SKM-1 treated with dmso at 0.1 percent for 144 hours (cell line): ENCODE measurements around the gene HBE1.
"Not testable (repeated sequence)": the region's sequence is repeated elsewhere in the genome, so short reads cannot be mapped to it uniquely, and the experiment has no call there.

ENCODE experiments used
- DNase-seq: peaks from one replicate; lab custom pipeline; 2025; ENCODE audit not compliant: unreplicated experiment; lab: John Stamatoyannopoulos, UW

Gene HBE1

GRCh38 chr11:5269715-5270147 lies at the start of gene HBE1:
TSS of gene HBE1 (minus strand) at chr11:5269945. CDS start at chr11:5269890, 55 bp downstream.
- DNase-seq: no peak

- DNase-seq: no peak
Measured at GRCh38 chr11:5317292-5317691, 47.5 kb upstream of the HBE1 start.

DNA sequence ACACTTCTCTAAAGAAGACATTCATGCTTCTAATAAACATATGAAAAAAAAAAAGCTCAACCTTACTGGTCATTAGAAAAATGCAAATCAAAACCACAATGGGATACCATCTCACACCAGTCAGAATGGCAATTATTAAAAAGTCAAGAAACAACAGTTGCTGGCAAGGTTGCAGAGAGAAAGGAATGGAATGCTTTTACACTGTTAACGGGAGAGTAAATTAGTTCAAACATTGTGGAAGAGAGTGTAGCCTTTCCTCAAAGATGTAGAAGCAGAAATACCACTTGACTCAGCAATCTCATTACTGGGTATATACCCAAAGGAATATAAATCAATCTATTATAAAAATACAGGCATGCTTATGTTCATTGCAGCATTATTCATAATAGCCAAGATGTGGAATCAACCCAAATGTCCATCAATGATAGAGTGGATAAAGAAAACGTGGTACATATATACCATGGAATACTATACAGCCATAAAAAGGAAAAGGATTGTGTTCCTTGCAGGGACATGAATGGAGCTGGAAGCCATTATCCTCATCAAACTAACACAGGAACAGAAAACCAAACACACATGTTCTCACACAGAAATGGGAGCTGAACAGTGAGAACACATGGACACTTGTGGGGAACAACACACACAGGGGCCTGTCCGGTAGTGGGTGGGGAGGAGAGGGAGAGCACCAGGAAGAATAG lies 43.7 kb upstream of the HBE1 start:
- not testable (repeated sequence) for DNase-seq

DNA sequence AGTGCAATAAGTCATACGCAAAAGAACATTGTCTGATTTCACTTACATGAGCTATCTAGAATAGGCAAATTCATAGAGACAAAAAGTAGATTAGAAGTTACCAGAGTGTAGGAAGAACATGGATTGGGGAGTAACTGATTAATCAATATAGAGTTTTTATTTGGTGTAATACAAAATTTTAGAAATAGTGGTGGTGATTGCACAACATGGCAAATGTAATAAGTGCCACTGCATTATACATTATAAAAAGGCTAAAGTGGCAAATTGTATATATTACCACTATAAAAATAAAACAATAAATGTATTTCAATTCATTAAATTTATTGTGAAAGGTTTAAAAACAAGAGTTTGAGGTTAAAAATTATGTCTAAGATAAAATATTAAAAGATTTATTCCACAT lies 40.7 kb upstream of the HBE1 start:
- DNase-seq: no peak

- no peak for DNase-seq
Measured at GRCh38 chr11:5307256-5308019, 37.7 kb upstream of the HBE1 start.

GRCh38 chr11:5304046-5304445 lies 34.3 kb upstream of the HBE1 start:
- DNase-seq: no peak

GRCh38 chr11:5303626-5304025 lies 33.9 kb upstream of the HBE1 start:
- no peak for DNase-seq

DNA sequence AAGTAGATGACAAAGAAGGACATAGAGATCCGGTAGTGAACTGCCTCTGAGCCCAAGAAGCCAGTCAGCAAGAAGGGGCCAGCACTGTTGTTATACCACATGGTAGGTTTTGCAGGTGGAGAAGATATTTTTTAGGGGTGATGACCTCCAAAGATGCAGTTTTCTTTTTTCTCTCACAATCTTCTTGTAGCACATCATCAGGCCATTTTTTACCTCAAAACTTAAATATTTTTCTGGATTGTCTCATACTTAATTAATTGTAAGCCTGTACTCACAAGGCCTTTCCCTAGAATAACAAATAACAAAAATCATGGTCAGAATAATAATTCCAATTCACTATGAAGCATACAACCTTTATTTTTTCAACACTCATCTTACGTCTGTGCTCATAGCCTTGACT lies 32.1 kb upstream of the HBE1 start, which contains the start of gene OR51B4:
OR51B4 (minus strand) TSS at position 101 of the 400 bp plus-strand sequence; CDS start at position 101, 0 bp downstream.
- DNase-seq: no peak

DNA sequence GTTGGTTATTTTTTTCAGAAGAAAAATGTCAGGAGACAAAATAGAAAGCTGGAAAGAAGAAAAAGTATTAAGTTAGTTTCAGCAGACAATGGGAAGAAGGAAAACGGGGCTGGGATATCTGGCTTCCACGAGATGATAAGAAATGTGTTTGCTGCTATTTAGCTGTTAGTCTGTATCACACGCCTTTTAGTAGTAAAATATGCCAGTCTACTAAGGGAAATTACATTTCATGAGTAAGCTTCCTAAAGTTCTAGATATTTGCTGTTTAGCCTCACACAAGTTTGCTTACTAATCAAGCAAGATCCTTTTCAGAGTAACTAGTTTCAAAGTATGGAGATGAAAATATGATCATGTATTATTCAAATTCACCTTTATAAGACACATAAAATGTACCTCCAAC lies 30.5 kb upstream of the HBE1 start:
- DNase-seq: no peak

DNA sequence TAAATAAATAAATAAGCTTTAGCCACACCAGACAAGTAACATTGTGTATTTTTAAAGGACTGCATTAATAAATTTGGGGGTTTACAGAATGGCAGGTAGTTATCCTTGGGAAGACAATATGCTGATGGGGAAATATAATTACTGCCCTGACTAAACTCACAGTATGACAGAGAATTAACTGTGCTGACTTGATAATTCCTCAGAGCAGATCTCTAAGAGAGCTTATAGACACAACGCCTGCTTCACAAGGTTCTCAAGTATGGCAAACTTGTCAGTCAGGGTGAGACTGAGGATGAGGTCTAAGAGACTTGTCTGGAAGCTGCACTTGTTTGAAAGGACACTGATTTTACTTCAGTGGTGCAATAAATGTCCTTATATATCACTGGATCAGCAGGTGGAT lies 28.7 kb upstream of the HBE1 start:
- no peak for DNase-seq

DNA sequence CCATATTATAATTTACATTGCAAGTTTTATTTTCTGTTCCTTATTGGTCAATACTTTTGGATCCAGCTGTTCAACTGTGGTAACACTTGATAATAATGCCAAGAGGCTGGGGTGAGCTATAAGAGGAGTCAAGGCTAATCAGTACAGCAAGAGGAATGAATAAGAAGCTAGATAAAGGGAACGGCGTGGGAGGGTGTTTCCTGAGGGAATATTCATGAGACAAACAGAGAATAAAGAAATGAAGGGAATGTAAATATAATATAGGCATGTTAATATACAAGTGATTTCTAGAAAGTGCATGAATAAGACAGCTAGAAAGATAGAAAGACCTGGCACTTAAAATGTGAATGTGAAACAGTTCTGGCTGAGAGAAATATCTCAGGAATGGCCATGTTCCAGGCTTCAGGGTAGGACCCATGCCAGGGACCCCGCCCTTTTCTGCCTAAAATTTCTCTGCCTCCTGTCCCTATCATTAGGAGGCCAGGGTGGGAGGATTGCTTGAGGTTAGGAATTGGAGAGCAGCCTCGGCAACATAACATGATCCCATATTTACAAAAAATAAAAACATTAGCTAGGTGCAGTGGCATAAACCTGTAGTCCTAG lies 28.1 kb upstream of the HBE1 start:
- DNase-seq: no peak

DNA sequence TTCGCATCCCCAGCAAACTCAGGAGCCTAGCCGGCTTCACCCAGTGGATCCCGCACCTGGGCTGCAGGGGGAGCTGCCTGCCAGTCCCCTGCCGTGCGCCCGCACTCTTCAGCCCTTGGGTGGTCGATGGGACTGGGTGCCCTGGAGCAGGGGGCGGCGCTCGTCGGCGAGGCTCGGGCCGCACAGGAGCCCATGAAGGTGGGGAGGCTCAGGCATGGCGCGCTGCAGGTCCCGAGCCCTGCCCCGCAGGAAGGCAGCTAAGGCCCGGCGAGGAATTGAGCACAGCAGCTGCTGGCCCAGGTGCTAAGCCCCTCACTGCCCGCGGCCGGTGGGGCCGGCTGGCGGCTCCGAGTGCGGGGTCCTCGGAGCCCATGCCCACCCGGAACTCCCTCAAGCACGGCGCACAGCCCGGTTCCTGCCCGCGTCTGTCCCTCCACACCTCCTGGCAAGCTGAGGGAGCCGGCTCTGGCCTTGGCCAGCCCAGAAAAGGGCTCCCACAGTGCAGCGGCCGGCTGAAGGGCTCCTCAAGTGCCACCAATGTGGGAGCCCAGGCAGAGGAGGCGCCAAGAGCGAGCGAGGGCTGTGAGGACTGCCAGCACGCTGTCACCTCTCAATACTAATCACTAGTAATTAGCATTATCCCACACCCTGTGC lies 24.7 kb upstream of the HBE1 start:
- DNase-seq: not testable (repeated sequence)

DNA sequence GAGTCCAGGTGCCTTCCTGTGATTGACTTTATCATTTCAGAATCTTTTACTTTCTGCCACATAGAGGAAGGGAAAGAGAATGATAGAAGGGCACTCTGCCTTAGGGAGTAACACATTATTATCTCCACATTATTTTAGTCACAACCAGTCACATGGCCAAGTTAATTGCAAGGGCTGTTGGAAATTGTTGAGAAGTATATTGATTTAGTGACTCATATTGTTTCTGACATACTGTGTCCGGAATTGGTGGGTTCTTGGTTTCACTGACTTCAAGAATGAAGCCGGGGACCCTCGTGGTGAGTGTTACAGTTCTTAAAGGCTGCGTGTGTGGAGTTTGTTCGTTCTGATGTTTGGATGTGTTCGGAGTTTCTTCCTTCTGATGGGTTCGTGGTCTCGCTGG lies 23.3 kb upstream of the HBE1 start:
- no peak for DNase-seq

DNA sequence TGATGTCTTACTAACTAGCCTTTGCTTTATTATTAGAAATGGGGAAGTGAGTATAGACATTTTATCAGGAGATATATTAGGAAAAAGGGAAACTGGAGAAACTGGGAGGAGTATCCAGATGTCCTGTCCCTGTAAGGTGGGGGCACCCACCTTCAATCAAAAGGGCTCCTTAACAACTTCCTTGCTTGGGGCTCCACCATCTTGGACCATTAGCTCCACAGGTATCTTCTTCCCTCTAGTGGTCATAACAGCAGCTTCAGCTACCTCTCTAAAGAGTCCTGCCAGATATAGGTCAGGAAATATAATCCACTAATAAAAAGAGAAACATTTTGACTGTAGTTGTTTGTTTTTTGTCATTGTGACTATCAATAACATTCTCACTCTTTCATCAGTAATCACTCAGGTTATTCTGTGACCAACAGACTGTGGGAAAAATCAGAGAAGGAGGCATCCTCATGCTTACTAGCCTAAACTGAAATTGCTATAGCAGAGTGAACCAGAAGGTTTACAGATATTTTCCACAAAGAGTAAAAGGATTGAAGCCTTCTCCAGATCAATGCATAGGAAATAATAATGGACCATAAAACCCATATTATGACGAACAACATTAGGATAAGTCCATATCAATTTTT lies 21.6 kb upstream of the HBE1 start:
- DNase-seq: peak; percentile 36

GRCh38 chr11:5290106-5290505 lies 20.4 kb upstream of the HBE1 start:
- DNase-seq: no peak

DNA sequence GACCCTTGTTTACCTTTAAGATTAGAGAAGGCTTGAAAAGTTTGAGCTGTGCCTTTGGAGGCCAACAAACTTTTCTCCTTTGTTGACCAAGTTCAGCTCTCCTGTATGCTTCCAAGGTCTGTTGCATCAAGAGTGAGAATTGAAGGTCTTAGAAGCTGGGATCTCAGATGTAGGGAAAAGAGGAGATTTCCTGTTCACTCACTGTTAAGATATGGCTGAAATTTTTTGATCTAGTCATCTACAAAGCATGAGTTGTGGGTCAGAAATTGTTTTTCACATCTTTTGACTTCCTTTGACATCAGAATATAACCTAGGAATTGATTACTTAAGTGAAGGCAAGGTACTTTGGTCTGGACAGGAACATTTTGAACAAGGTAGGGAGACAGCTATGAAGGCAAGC lies 20.0 kb upstream of the HBE1 start:
- DNase-seq: no peak

GRCh38 chr11:5288906-5289550 lies 19.3 kb upstream of the HBE1 start:
- DNase-seq: no peak

DNA sequence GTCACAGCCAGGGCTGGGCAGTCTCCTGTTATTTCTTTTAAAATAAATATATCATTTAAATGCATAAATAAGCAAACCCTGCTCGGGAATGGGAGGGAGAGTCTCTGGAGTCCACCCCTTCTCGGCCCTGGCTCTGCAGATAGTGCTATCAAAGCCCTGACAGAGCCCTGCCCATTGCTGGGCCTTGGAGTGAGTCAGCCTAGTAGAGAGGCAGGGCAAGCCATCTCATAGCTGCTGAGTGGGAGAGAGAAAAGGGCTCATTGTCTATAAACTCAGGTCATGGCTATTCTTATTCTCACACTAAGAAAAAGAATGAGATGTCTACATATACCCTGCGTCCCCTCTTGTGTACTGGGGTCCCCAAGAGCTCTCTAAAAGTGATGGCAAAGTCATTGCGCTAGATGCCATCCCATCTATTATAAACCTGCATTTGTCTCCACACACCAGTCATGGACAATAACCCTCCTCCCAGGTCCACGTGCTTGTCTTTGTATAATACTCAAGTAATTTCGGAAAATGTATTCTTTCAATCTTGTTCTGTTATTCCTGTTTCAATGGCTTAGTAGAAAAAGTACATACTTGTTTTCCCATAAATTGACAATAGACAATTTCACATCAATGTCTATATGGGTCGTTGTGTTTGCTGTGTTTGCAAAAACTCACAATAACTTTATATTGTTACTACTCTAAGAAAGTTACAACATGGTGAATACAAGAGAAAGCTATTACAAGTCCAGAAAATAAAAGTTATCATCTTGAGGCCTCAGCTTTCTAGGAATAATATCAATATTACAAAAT lies 18.6 kb upstream of the HBE1 start:
- no peak for DNase-seq

GRCh38 chr11:5286901-5287300 lies 17.2 kb upstream of the HBE1 start:
- no peak for DNase-seq

DNA sequence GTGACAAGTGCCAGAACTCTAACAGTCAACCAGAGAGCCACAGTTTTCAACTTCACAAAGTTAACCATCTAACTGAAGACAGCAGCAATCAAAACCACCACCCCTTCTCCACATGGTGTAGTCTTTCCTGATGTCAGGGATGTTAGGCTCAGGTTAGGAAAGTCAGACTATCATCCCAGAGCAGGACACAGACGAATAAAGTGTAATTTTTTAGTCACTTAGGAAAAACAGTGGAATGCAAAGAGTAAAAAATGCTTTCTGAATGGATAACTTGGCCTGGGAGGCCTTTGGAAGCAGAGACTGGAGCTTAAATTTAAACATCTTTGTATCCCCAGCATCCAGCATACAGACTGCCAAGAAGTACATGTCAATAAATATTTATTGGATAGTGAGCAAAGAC lies 16.6 kb upstream of the HBE1 start:
- DNase-seq: no peak
